ENCODE data around the gene TMEM37.
"Not testable (repeated sequence)": the region's sequence is repeated elsewhere in the genome, so short reads cannot be mapped to it uniquely, and the experiment has no call there.

TMEM37 gene, protein sequence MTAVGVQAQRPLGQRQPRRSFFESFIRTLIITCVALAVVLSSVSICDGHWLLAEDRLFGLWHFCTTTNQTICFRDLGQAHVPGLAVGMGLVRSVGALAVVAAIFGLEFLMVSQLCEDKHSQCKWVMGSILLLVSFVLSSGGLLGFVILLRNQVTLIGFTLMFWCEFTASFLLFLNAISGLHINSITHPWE

DNA sequence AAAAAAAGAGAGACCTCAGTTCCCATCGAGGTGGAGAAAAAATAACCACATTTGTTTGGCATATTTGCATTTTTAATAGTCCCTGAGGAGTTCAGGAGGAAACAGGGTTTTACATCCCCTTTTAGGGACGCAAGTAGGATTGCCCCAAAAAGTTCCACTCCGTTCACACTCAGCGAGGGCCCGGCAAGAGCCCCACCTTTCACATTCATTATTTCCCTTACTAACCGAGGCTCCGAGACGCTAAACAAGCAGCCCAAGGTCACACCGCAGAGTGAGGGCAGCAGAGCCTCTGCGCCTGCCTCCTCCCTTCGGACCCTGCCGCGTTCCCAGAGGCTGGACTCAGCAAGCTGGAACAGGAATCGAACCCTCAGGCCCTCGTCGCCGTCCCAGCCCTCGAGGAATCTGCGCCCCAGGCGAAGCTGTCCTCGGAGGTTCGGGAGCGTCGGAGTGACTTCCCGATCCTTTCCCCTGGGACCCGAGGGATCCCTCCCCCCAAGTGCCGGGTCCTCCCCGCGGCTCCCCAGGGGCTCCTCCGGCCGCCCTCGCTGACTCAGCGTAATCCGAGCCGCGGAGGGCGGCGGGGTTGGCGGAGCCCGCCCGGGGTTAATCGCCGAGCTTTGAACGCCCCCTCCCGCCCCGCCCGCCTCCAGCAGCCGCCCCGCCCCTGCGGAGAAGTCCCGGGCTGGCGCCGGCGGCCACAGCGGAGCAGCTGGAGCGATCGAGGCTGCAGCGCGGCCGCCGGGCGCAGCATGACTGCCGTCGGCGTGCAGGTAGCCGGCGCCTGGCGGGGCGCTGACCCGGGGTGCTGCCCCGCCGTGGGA lies at the start of gene TMEM37:
TSS of gene TMEM37 (plus strand) at position 700 of the 821 bp plus-strand sequence. CDS start at position 750, 50 bp downstream.
- DNase-seq = peak; percentile 62

DNA sequence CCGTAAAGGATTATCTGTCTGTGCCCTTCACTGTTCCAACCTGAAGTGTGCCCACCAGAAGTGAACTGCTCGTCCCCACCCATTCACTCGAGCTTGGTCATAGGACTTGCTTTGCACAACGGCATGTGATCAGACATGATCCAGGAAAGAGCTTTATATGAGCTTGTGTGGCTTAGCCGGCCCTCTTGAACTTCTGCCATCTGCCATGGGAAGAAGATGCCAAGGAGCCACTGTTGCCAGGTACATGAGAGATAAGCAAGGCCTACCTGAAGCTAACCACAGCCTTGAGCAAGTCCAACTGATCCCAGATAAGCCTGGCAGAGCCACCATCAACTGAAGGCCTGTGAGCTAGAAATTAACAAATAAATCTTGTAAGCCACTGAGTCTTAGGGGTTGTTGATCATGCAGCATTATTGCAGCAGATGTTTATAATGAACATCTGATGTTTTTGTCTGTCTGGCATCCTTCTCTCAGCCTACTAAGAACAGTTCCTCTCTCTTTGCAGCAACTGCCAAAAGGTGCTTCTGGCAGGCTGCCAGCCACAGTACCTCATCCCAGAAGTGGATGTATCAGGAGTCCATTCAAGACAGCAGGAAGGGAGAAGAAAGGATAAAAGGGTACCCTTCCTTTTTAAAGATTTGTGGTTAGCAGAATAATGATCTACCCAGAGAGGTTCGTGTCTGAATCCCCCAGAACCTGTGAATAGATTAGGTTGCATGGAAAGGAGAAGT lies 48.1 kb upstream of the TMEM37 start:
- DNase-seq = peak; percentile 58

DNA sequence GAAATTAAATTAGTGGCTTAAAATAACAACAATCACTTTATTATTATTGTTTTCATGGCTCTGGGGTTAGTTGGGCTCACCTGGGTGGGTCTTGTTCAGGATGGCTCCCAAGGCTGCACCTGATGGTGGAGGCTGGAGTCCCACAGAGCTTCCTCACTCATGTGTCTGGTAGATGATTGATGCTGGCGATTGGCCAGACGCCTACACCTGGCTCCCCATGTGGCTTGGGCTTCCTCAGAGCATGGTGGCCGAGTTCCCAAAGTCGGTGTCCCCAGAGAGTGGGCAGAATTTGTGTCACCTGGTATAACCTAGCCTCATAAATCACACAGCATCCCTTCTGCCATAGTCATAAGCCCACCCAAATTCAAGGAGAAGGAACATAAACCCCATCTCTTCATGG lies 46.7 kb upstream of the TMEM37 start:
- no peak for DNase-seq

DNA sequence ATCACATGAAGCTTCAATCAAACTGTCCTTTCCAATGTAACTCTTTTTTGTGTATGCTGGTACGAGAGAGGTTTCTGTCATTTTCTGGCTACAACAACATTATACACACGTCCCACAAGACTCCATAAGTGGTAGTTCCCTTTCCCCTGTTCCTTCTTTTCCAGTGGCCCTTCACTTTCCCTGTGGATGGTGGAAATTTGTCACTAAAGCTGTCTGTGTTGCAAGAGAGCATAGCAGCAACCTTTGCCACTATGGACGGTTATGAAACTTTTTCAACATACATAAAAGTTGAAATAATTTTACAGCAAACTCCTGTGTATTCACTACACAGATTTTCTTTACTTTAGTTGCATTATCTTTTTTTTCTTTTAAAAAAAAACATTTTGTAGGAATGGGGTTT lies 46.2 kb upstream of the TMEM37 start:
- DNase-seq = no peak

DNA sequence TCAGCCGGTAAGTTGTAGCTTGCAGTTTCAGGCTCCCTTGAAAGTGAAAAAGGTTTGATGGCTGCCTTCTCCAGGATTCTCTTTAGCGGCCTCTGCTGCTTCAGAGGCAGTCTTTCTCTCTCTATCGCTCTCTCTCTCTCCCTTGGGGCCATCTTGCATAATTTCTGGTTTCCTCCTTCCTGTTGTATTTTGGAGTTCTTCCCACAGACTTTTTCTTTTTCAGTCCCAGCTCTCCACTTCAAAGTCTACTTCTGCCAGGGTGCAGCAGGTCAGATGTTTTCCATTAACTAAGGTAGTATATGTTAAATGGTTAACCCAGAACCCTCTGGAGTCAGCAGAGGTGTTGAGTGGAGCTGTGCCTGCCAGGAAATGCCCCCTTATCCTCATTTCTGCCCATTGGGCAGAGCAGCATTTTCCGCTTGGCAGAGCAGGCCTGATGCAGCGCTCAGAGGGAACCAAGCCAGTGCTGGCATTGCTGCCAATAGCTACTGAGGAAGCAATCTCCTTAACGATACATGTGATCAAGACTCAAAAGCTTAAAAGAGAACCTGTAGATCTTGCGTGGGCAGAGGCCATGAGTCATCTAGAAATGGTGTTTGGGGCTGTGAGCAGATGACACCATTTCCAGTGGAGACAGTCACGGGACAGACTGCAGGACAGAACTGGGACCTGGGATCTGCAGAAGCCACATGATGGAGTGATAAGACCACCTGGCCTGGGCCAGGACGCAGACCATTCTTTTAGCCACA lies 44.1 kb upstream of the TMEM37 start:
- no peak for DNase-seq

DNA sequence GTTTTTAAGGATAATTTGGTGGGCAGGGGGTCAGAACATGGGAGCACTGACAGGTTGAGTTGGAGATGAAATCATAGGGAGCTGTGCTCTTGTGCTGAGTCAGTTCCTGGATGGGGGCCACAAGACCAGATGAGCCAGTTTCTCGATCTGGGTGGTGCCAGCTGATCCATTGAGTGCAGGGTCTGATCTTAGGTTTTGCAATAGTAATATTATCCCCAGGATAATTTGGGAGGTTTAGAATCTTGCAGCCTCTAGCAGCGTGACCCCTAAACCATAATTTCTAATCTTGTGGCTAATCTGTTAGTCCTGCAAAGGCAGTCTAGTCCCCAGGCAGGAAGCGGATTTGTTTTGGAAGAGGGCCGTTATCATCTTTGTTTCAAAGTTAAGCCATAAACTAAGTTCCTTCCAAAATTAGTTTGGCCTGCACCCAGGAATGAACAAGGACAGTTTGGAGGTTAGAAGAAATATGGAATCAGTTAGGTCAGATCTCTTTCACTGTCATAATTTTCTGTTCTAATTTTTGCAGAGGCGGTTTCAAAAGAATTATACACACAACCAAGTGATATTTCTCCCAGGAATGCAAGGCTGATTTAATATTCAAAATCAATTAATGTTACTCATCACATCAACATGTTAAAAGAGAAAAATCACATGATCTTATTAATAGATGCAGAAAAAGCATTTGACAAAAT lies 41.9 kb upstream of the TMEM37 start:
- no peak for DNase-seq

DNA sequence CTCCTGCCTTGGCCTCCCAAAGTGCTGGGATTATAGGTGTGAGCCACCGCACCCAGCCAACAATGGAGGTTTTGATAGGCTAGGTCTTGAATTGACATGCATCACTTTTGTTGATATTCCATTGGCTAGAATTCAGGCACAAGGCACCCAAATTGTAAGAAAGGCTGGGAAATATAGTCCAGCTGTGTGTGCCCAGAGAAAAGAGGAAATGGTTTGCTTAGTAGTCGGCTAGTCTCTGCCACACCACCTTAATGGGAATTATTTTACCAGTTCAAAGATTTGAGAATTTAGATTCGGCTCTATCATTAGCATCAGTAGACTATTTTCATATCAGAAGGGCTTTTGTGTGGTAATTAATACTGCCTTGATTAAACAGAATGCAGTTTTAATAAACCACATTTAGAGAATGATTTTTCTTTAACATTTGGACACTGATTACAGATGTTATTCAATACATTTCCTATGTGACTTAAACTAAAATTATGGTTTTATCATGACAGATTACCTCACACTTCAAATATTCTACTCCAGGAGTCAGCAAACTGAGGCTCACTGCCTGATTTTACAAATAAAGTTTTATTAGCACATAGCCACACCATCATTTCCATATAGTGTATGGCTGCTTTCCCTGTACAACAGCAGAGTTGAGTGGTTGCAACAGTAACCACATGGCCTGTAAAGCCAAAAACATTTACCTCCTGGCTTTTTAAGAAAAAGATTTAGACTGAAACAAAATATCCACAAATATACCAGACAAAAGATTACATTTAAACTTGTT lies 37.5 kb upstream of the TMEM37 start:
- DNase-seq = no peak

DNA sequence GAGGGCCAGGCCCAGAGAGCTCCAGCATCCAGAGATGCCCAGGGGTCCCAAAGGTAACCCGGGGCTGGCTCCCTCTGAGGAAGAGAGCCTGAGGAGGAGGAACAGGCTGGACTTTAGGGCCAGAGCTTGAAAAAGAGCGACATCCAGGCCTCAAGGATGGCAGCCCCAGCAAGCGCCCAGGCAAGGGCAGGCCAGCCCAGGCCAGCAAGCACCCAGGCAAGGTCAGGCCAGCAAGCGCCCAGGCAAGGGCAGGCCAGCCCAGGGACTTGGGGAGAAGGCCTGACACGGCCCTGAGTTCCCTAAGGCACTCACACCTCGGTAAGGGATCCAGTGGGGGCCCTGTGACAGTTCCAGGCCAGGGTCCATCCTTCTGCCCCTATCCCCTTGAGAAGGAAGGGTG lies 34.5 kb upstream of the TMEM37 start:
- no peak for DNase-seq

DNA sequence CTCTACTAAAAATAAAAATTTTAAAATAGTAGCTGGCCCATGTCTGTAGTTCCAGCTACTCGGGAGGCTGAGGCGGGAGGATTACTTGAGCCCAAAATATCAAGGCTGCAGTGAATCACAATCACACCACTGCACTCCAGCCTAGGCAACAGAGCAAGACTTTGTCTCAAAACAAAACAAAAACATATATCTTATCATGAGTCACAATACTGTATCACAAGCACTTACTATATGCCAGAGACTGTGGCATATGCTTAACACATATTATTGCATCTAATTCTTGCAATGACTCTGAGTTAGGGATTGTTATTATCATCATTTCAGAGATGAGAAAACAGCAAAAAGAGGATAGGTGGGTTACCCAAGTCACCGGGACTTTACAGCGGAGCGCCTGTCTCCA lies 29.5 kb upstream of the TMEM37 start:
- DNase-seq = no peak

DNA sequence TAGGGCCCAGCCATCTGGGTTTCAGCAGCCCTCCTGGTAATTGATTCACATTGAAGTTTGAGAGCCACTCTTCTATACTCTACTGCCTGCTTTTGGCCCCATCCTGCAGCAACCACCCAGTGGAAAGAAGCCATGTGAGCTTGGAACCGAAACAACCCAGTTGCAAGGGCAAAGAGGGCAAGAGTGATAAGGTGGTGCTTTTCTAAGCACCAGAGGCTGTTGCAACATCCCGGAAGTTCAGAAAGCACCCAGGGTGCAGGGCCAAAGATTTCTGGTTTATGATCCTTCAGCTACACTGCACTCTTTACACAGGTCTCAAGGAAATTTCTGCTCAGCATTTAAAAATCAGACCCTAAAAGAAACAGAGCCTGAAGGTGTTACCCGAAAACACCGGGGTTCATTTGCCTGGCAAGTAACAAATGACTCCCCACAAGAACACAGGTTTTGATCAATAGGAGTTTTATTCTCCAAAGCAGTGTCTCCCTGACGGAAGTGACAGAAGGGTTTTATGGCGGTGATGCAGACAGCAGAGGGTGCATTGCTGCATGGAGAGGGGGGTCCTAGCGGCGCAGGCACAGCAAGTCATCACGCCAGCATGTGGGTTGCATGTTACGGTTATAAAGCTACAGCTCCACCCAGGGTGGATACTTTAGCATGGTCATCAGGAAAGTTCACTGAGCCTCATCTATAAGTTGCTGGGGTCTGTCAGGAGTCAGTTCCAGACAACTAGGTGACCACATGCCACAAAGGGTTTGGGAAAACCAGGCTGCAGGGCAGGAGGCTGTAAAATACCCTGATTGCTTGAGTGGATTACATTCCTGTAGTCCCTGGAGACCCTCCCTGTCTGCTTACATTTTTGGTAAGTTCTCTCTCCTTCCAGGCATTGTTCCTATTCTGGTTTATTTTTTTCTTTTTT lies 28.8 kb upstream of the TMEM37 start:
- DNase-seq = no peak

DNA sequence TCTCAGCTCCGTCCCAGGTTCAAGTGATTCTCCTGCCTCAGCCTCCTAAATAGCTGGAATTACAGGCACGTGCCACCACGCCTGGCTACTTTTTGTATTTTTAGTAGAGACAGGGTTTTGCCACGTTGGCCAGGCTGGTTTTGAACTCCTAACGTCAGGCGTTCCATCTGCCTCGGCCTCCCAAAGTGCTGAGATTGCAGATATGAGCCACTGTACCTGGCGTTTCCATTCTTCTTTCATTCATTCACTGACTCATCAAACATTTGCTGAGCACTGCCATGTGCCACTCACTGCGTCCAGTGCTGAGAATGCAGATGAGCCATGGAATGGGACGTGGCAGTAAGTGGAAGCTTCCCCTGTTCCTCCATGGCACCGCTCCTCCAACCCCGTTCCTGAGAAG lies 28.0 kb upstream of the TMEM37 start:
- not testable (repeated sequence) for DNase-seq

DNA sequence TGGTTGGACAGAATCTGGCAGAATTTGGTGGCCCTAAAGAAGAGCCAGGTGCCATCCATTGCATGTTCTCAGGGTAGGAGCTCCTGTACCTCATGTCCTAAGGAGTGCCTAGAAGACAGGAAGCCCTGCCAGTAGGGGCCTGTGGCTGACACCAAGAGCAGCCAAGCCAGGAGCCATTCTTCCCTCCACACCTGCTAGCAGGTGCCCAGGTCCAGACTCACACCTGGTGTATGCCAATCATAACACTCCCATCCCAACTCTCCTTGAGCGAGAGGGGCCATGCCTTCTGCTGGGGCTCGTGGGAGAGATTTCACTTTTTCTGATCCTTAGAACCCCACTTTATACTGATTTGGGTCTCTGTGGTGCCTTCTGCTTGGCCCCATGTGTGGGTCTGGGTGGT lies 26.5 kb upstream of the TMEM37 start:
- DNase-seq = no peak

DNA sequence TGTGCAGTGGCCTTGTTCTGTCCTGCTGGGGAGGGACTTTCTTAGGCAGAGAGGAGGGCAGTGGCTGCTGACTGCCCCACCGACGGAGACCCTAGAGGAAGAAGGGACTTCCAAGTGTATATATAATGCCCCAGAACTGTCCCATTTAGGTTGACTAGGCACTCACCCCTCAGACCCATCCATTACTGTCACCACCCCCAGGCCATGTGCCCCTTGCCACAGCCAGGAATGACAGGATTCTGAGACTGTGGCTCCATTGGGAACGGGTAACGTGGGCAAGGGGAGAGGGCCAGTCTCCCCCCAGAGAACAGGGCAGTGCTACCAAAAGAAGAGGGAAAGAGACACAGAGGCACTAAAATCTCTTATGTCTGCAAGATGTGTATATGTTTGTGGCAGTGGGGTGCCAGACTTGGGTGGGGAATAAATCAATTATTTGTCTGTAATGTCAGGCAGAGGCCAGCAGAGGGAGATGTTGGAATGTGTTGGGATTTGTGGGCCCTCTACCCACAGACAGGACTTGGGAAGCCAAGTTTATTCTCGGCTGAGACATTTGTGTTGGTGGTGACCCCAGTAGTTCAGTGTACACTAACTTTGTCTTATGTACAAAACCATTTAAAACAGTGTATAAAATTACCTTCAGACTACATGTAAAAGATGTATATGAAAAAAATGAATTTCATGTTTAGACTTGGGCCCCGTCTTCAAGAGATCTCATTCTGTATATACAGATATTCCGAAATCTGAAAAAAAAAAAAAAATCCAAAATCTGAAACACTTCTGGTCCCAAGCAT lies 24.0 kb upstream of the TMEM37 start:
- peak; percentile 69 for DNase-seq

DNA sequence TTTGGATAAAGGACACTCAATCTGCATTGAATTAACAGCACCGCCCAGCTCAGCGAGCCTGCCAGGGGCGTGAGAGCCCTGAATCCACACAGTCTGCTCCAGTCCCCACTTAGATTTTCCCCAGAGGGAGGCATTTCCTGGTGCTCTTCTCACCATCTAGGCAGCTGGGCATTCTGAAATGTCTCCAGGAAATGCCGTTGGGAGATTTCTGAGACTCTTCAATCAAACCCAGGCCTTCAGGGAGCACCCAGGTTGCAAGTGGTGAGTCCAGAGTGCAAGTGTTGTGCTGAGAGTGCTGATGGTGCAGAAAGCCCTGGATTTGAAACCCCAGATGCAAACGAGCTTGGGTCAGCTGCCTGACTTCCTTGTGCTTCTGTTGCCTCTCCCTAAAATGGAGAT lies 23.4 kb upstream of the TMEM37 start:
- peak; percentile 4 for DNase-seq

DNA sequence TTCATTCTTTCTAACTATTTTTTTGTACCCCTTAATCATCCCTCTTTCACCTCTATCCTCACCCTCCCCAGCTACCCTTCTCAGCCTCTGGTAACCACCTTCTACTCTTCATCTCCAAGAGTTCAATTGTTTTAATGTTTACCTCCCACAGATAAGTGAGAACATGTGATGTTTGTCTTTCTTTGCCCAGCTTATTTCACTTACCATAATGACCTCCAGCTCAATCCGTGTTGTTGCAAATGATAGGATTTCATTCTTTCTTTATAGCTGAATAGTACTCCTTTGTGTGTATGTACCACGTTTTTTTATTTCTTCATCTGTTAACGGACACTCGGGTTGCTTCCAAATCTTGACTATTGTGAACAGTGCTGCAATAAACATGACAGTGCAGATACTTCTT lies 22.1 kb upstream of the TMEM37 start:
- peak; percentile 24 for DNase-seq

DNA sequence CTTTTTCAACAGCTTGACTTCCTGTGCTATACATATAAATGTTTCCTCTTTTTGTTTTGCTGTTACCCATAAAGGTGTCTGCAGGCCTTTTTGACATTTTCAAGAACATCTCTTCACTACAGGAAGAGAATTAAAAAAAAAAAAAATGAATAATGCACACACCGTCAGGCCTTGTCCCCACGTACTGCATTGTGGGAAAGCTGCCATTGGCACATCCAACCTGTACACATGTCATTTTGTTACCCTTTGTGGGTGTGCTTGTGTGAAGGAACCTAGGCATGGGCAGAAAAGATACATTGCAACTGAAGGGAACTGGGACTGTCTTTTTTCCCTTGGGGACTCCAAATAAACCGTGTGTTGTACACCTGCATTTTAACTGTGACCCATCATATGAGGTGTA lies 16.8 kb upstream of the TMEM37 start:
- DNase-seq = no peak

DNA sequence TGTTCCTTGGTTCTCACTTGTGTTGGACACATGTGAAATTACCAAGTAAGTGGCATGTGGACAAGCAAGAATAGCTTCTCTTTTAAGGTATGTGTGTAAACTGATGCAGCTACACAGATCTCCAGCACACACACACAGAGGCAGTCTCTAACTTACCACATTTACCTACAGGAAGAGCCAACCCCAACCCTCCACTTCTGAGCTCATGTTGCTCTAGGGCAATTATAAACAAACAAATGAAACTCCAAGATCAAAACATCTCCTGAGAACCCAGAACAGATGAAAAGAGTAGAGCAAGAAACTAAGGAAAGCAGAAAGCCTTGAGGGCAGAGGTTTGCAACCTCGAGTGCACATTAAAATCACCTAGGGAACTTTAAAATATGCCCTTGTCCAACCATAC lies 16.0 kb upstream of the TMEM37 start:
- no peak for DNase-seq

DNA sequence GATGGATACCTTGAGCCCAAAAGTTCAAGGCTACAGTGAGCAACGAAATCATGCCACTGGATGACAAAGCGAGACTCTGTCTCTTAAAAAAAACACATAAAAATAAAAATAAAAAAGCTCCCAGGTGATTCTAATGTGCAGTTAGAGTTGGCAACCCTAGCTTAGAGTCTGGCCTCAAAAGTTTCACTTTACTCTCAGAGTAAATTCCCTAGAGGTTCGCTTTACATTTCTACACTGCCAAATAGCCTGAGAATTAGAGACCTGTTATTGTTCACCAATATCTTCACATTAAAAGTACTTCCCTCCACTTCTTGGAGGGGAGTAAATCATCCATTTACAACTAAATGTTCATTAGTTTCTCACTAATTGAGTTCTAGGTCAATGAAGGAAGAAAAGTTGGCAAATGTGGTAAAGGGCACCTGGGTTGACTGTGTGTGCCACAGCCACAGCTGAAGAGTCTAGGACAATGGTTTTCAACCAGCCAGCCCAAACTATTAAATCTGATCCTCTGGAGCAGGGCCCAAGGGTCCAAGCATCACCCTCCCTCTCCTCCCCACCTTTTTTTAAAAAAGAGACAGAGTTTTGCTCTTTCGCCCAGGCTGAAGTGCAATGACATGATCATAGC lies 15.2 kb upstream of the TMEM37 start:
- DNase-seq = no peak

DNA sequence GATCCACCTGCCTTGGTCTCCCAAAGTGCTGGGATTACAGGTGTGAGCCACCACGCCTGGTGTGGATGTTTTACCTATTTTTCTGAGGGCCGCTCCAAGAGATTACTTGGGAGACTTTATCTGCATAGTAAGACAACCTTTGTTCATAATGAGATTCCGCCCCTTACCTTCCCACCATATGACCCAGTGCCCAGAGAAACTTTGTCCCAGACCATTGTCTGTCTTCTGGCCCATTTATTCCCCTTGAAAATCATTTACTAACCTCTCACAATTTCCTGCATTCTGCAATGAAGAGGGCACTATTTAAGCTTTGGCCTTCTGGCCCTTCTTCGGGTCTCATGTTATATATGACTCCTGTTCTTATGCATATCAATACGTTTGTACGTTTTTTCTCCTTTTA lies 13.7 kb upstream of the TMEM37 start:
- DNase-seq = no peak
